Measurements from ENCODE around the gene DNHD1.
A peak's percentile ranks its signal among the peaks of the same experiment; 100 is the strongest.

The DNHD1 gene

DNA sequence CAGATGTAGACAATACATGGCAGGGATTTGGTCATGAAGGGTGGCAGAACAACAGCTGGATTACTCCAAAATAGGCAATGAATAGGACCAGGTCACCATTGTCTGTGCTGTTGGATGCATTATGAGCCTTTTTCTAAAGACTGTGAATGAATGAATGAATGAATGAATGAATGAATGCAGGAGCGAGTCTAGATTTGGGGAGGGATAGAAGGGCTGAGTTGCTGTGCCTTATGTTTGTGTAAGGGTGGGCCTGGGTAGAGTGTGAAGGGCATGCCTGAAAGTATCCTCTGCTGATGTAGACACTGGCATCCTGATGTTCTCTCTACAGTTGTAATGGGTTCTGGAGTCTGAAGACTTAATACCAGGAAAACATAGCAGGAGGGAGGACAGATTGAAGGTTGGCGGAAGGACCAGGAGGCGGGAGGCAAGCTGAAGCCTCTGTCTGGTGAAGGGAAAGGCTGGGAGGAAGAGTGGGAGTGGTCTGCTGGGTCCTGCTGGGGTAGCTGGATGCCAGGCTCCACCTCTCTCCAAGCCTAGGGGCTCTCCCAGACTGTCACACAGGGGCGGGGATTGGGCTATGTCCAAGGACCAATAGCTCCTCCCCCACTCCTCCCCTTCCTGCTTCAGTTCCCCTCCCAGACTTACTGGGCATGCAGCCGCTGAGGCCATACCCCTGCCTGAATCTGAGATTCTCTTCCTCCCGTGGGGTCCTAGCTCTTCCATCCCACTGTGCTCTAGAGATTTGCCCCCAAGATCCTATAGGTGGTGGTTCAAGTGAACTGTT is 28.2 kb upstream of the DNHD1 start:
- TF ChIP-seq GABPA (IDR thresholded peaks at IDR 0.05; ENCODE audit: low read depth) (no peak), SPI1 (IDR thresholded peaks at IDR 0.05; ENCODE audit: borderline replicate concordance, low read depth) (no peak), POLR2AphosphoS5 (IDR thresholded peaks at IDR 0.05; ENCODE audit: low read depth) (no peak)
- TF ChIP-seq, protein P1, sequence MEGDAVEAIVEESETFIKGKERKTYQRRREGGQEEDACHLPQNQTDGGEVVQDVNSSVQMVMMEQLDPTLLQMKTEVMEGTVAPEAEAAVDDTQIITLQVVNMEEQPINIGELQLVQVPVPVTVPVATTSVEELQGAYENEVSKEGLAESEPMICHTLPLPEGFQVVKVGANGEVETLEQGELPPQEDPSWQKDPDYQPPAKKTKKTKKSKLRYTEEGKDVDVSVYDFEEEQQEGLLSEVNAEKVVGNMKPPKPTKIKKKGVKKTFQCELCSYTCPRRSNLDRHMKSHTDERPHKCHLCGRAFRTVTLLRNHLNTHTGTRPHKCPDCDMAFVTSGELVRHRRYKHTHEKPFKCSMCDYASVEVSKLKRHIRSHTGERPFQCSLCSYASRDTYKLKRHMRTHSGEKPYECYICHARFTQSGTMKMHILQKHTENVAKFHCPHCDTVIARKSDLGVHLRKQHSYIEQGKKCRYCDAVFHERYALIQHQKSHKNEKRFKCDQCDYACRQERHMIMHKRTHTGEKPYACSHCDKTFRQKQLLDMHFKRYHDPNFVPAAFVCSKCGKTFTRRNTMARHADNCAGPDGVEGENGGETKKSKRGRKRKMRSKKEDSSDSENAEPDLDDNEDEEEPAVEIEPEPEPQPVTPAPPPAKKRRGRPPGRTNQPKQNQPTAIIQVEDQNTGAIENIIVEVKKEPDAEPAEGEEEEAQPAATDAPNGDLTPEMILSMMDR (IDR thresholded peaks at IDR 0.05; ENCODE audit: insufficient read depth, low read length): no peak
- TF ChIP-seq, protein P2, sequence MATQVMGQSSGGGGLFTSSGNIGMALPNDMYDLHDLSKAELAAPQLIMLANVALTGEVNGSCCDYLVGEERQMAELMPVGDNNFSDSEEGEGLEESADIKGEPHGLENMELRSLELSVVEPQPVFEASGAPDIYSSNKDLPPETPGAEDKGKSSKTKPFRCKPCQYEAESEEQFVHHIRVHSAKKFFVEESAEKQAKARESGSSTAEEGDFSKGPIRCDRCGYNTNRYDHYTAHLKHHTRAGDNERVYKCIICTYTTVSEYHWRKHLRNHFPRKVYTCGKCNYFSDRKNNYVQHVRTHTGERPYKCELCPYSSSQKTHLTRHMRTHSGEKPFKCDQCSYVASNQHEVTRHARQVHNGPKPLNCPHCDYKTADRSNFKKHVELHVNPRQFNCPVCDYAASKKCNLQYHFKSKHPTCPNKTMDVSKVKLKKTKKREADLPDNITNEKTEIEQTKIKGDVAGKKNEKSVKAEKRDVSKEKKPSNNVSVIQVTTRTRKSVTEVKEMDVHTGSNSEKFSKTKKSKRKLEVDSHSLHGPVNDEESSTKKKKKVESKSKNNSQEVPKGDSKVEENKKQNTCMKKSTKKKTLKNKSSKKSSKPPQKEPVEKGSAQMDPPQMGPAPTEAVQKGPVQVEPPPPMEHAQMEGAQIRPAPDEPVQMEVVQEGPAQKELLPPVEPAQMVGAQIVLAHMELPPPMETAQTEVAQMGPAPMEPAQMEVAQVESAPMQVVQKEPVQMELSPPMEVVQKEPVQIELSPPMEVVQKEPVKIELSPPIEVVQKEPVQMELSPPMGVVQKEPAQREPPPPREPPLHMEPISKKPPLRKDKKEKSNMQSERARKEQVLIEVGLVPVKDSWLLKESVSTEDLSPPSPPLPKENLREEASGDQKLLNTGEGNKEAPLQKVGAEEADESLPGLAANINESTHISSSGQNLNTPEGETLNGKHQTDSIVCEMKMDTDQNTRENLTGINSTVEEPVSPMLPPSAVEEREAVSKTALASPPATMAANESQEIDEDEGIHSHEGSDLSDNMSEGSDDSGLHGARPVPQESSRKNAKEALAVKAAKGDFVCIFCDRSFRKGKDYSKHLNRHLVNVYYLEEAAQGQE (IDR thresholded peaks at IDR 0.05; ENCODE audit: insufficient replicate concordance, low read depth): no peak
- peak in 1 of 2 experiments; percentile 37 for DNase-seq (ENCODE audit: low read depth in 1 of 2, low spot score in 1 of 2)
- no peak overlapping the region for H3K4me3 ChIP-seq (replicated peaks; ENCODE audit: insufficient read depth, low read length)
- no peak overlapping the region for H3K27ac ChIP-seq (replicated peaks)
- H3K27me3 ChIP-seq (ENCODE audit: insufficient read depth, poor library complexity, severe bottlenecking): no peaks in the 10 kb centered on the region

DNA sequence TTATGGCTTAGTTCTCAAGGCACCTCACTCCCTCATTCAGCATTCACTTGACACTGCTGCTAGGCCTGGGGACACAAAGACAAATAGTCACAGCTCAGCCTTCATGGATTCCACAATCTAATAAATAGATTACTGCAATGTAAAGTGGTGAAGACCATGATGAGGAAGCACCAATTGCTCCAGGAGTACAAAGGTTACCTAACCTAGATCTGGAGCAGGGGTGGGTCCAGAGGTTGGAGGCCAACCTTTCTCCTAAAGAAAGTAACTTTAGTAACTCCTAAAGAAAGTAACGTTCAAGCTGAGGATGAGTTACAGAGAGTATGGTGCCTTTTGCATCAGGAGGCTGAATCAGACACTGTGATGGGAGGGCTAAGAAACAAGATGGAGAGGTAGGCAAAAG is 27.5 kb upstream of the DNHD1 start:
- TF ChIP-seq SPI1 (IDR thresholded peaks at IDR 0.05; ENCODE audit: borderline replicate concordance, low read depth) (no peak), POLR2AphosphoS5 (IDR thresholded peaks at IDR 0.05; ENCODE audit: low read depth) (no peak), GABPA (IDR thresholded peaks at IDR 0.05; ENCODE audit: low read depth) (no peak)
- TF ChIP-seq, protein P1 (IDR thresholded peaks at IDR 0.05; ENCODE audit: insufficient read depth, low read length): no peak
- TF ChIP-seq, protein P2 (IDR thresholded peaks at IDR 0.05; ENCODE audit: insufficient replicate concordance, low read depth): no peak
- DNase-seq (ENCODE audit: low read depth in 1 of 2, low spot score in 1 of 2): no peak
- no peak overlapping the region for H3K4me3 ChIP-seq (replicated peaks; ENCODE audit: insufficient read depth, low read length)
- H3K27ac ChIP-seq (replicated peaks): no peak overlapping the region
- H3K27me3 ChIP-seq (ENCODE audit: insufficient read depth, poor library complexity, severe bottlenecking): no peaks in the 10 kb centered on the region

DNA sequence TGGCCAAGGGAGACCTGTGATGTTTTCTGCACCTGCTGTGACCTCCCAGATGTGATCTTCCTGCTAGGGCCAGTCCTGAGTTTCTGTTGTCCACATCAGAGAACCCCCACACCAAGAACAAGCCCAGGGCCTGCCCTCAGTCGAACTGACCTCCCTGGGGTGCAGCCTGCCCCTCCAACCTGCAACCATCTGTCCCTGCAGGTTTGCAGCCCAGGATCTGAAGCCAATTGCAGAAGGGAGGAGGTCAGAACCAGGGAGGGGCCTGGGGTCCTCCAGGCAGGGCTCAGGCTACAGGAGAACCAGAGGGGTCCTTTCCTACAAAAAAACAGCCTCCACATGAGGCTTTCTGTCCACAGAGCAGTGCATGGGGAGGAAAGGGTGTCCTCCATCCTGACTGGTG is 24.1 kb upstream of the DNHD1 start:
- Histone ChIP-seq H3K27ac (replicated peaks) (no peak overlapping the region), H3K27me3 (ENCODE audit: insufficient read depth, poor library complexity, severe bottlenecking) (no peaks in the 10 kb centered on the region), H3K4me3 (replicated peaks; ENCODE audit: insufficient read depth, low read length) (peak overlapping the region; percentile 60)
- TF ChIP-seq, protein P2 (IDR thresholded peaks at IDR 0.05; ENCODE audit: insufficient replicate concordance, low read depth): no peak
- TF ChIP-seq SPI1 (IDR thresholded peaks at IDR 0.05; ENCODE audit: borderline replicate concordance, low read depth) (no peak), POLR2AphosphoS5 (IDR thresholded peaks at IDR 0.05; ENCODE audit: low read depth) (no peak), GABPA (IDR thresholded peaks at IDR 0.05; ENCODE audit: low read depth) (no peak)
- TF ChIP-seq, protein P1 (IDR thresholded peaks at IDR 0.05; ENCODE audit: insufficient read depth, low read length): no peak
- DNase-seq (ENCODE audit: low read depth in 1 of 2, low spot score in 1 of 2): no peak
